ENCODE results near the gene ADAMTS13. TPM values are rescaled to one million over a fixed set of nuclear protein-coding genes. Genes with fewer than 3 reads are reported as not detected.

ADAMTS13 gene
- total RNA-seq, 6 experiments from 2014 or later: 8.1 to 27.7 (median 11.3) TPM

- intact Hi-C loops (cut with DNase I): no loop called here
- H3K27ac ChIP-seq: no peak overlapping the region
- no peaks in the 10 kb centered on the region for H3K9me3 ChIP-seq
- no peak for ATAC-seq
- no peak for DNase-seq
- TF ChIP-seq, protein P1, sequence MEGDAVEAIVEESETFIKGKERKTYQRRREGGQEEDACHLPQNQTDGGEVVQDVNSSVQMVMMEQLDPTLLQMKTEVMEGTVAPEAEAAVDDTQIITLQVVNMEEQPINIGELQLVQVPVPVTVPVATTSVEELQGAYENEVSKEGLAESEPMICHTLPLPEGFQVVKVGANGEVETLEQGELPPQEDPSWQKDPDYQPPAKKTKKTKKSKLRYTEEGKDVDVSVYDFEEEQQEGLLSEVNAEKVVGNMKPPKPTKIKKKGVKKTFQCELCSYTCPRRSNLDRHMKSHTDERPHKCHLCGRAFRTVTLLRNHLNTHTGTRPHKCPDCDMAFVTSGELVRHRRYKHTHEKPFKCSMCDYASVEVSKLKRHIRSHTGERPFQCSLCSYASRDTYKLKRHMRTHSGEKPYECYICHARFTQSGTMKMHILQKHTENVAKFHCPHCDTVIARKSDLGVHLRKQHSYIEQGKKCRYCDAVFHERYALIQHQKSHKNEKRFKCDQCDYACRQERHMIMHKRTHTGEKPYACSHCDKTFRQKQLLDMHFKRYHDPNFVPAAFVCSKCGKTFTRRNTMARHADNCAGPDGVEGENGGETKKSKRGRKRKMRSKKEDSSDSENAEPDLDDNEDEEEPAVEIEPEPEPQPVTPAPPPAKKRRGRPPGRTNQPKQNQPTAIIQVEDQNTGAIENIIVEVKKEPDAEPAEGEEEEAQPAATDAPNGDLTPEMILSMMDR (IDR thresholded peaks at IDR 0.05): no peak
- TF ChIP-seq POLR2A (IDR thresholded peaks at IDR 0.05): no peak
- peaks cover 0 to 15% (median 0%) of the 10 kb centered on the region in 4 donors for H3K36me3 ChIP-seq
- peaks cover 0 to 6% (median 0%) of the 10 kb centered on the region in 4 donors for H3K4me1 ChIP-seq
- H3K4me3 ChIP-seq: no peak overlapping the region
- H3K27me3 ChIP-seq: no peaks in the 10 kb centered on the region
- 40% methylated on average over 1 of the region's 19 CpGs for WGBS (ENCODE audit: insufficient coverage, low coverage, low lambda C conversion rate, missing lambda C conversion rate)
Observed at GRCh38 chr9:133472753-133473378, 50.7 kb downstream of the ADAMTS13 start.

DNA sequence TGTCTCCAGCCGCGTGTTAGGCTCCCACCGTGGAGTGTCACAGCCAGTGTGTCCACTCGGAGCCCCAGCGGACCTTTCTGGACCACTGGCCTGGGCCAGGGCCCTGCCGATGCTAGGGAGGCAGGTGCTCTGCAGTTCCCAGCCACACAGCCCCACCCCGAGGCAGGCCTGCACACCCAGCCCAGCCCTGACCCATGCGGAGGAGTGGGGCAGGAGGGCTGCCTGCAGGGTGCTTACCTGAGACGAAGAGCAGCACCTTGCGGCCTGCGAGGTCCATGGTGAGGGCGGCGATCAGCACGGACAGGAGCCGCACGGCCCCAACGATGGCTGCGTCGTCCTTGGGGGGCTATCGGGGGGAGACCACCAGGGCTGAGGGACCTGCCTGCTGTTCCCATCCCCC, 51.6 kb downstream of the ADAMTS13 start:
- Histone ChIP-seq H3K9me3 (no peaks in the 10 kb centered on the region), H3K27me3 (no peaks in the 10 kb centered on the region), H3K4me3 (no peak overlapping the region), H3K4me1 (peaks cover 0 to 11% (median 0%) of the 10 kb centered on the region in 4 donors), H3K36me3 (peaks cover 0 to 7% (median 0%) of the 10 kb centered on the region in 4 donors), H3K27ac (no peak overlapping the region)
- TF ChIP-seq, protein P1 (IDR thresholded peaks at IDR 0.05): no peak
- TF ChIP-seq POLR2A (IDR thresholded peaks at IDR 0.05): no peak
- ATAC-seq: no peak
- no CpG with 5 or more reads among the region's 20 CpGs for WGBS (ENCODE audit: insufficient coverage, low coverage, low lambda C conversion rate, missing lambda C conversion rate)
- intact Hi-C loops (cut with DNase I): no loop called here
- DNase-seq: no peak

GRCh38 chr9:133474215-133474614, 52.0 kb downstream of the ADAMTS13 start:
- no peak for DNase-seq
- no peak overlapping the region for H3K27ac ChIP-seq
- peaks cover 0 to 3% (median 0%) of the 10 kb centered on the region in 4 donors for H3K36me3 ChIP-seq
- TF ChIP-seq, protein P1 (IDR thresholded peaks at IDR 0.05): no peak
- no peak for TF ChIP-seq POLR2A (IDR thresholded peaks at IDR 0.05)
- 20% methylated on average over 1 of the region's 5 CpGs for WGBS (ENCODE audit: insufficient coverage, low coverage, low lambda C conversion rate, missing lambda C conversion rate)
- H3K9me3 ChIP-seq: no peaks in the 10 kb centered on the region
- no peak for ATAC-seq
- intact Hi-C loops (cut with DNase I): no loop called here
- H3K27me3 ChIP-seq: no peaks in the 10 kb centered on the region
- H3K4me1 ChIP-seq: peaks cover 0 to 16% (median 0%) of the 10 kb centered on the region in 4 donors
- no peak overlapping the region for H3K4me3 ChIP-seq

GRCh38 chr9:133474853-133475252, 52.7 kb downstream of the ADAMTS13 start:
- no peak for ATAC-seq
- intact Hi-C loops (cut with DNase I): no loop called here

More at GRCh38 chr9:133474853-133475252, 52.7 kb downstream of the ADAMTS13 start:
- Histone ChIP-seq H3K4me1 (peaks cover 0 to 18% (median 0%) of the 10 kb centered on the region in 4 donors), H3K9me3 (no peaks in the 10 kb centered on the region), H3K27ac (no peak overlapping the region), H3K27me3 (no peaks in the 10 kb centered on the region), H3K36me3 (peaks cover 0 to 3% (median 0%) of the 10 kb centered on the region in 4 donors), H3K4me3 (no peak overlapping the region)
- DNase-seq: no peak
- TF ChIP-seq POLR2A (IDR thresholded peaks at IDR 0.05): no peak
- TF ChIP-seq, protein P1 (IDR thresholded peaks at IDR 0.05): no peak
- 80% methylated on average over 1 of the region's 20 CpGs for WGBS (ENCODE audit: insufficient coverage, low coverage, low lambda C conversion rate, missing lambda C conversion rate)
